ENCODE data around the gene TADA2A.

TADA2A gene

DNA sequence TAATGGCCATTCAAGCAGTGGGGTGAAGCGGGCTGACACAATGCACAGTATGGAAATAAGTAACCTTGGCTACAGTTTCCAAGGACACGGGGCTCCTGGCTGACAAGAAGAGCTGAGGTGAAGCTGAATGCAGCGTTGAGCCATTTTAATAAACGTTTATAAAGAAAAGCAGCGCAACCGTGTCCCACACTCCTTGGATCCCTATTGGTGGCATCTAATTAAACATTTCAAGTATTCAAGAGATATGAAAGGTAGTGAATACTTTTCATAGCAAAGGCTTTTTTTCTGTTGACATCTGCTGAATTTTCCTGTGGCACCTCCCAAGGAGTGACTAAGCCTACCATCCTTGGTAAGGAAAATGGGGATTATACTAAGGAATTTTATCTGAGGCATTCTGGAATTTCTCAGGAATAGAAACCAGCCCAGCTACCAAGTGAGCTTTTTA lies 109.5 kb downstream of the TADA2A start:
- DNase-seq (ENCODE audit: low spot score) = no peak
- TF ChIP-seq, protein P1, sequence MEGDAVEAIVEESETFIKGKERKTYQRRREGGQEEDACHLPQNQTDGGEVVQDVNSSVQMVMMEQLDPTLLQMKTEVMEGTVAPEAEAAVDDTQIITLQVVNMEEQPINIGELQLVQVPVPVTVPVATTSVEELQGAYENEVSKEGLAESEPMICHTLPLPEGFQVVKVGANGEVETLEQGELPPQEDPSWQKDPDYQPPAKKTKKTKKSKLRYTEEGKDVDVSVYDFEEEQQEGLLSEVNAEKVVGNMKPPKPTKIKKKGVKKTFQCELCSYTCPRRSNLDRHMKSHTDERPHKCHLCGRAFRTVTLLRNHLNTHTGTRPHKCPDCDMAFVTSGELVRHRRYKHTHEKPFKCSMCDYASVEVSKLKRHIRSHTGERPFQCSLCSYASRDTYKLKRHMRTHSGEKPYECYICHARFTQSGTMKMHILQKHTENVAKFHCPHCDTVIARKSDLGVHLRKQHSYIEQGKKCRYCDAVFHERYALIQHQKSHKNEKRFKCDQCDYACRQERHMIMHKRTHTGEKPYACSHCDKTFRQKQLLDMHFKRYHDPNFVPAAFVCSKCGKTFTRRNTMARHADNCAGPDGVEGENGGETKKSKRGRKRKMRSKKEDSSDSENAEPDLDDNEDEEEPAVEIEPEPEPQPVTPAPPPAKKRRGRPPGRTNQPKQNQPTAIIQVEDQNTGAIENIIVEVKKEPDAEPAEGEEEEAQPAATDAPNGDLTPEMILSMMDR (IDR thresholded peaks at IDR 0.05; ENCODE audit: extremely low read depth, insufficient read depth, missing control alignments) = no peak
- in situ Hi-C loops (cut with MboI; ENCODE audit: low pct_unique_long_range_greater_than_20kb, low sequenced_read_pairs, unreplicated experiment) = no loop called here

DNA sequence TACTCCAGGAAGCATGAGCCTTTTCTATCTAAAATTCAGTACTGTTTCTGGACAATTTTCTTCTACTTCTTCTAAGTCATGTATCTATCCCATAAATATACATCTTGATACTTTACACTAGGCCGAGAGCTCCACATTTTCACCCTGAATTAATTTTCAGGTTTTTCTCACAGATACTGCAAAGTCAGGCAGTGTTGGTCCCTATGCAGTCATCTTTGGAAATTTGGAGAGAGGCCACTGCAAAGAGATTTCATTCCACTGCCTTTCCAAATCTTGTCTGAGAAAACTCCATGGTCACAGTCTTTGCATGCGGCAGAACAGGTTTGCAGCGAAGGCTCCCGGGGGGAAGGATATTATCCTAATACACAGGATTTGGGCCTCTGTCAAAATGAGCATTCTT lies 111.2 kb downstream of the TADA2A start:
- DNase-seq (ENCODE audit: low spot score) = no peak
- TF ChIP-seq, protein P1 (IDR thresholded peaks at IDR 0.05; ENCODE audit: extremely low read depth, insufficient read depth, missing control alignments) = no peak
- in situ Hi-C loops (cut with MboI; ENCODE audit: low pct_unique_long_range_greater_than_20kb, low sequenced_read_pairs, unreplicated experiment) = no loop called here

DNA sequence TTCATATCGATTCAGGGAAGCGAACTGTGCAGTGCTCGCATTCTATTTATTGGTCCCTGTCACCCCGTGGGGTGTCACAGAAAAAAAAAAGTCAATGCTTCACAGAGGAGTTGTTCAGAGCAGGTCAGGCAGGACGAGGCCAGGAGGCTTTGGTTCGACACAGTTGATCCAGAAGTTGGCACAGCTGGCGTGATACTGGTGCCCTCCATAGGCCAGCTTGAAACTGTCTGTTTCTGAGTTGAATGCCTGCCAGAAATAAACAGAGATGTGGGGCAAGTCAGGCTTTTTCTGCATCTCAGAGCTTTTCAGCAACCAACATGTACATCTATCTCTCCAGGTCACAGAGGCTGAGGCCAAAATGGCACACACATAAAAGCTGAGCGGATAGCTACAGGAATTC lies 112.1 kb downstream of the TADA2A start:
- TF ChIP-seq, protein P1 (IDR thresholded peaks at IDR 0.05; ENCODE audit: extremely low read depth, insufficient read depth, missing control alignments) = no peak
- DNase-seq (ENCODE audit: low spot score) = no peak
- in situ Hi-C loops (cut with MboI; ENCODE audit: low pct_unique_long_range_greater_than_20kb, low sequenced_read_pairs, unreplicated experiment) = no loop called here

DNA sequence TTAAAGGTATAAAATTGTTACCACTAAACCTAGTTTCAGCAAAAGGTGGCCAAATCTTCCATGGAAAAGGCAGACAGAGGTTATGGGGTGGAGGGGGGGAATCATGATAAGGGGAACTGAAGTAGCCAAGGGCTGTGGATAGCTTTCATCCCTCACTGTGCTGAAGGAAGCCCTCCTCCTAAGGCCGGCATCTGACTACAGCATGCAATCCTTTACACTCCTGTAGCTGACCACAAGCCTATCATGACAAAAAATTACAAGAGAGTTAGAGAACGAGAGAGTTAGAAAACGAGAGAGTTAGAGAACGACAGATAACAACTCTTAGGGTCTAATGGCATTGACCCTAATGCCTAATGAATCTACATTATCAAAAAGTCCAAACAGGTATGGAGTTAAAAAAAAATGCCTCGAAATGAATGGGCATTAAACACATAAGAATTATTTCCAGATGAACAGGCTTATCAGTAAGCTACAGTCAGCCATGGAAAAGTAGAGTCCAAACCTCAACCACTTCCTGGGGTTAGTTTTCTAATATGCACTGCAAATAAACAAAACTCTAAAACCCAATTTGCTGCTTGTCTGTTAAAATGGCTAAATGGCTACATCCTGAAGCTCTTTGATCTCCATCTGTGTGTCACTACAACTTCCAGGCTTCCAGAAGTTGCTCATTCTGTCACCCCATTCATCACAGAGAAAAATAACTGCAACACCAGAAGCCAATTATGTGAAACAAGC lies 112.7 kb downstream of the TADA2A start:
- in situ Hi-C loops (cut with MboI; ENCODE audit: low pct_unique_long_range_greater_than_20kb, low sequenced_read_pairs, unreplicated experiment) = no loop called here
- no peak for DNase-seq (ENCODE audit: low spot score)
- TF ChIP-seq, protein P1 (IDR thresholded peaks at IDR 0.05; ENCODE audit: extremely low read depth, insufficient read depth, missing control alignments) = no peak

DNA sequence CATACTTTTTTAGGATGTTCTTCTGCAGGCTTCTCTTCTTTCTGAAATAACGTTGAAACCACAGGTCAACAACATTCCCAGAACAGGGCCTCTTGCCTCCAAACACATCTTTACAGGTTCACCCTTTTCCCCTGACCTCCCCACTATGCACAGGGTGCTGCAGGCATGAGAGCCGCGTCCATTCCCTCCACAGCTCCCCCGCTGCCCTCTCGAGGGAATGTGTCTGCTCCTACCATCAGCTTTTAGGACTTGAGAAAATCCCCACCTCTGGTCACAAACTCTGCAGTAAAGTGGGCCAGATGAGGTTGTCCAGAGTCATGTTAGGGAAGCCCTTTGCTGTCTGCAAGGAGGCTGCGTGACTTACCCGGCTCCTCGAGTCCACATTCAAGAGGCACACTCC lies 113.5 kb downstream of the TADA2A start:
- TF ChIP-seq, protein P1 (IDR thresholded peaks at IDR 0.05; ENCODE audit: extremely low read depth, insufficient read depth, missing control alignments) = no peak
- in situ Hi-C loops (cut with MboI; ENCODE audit: low pct_unique_long_range_greater_than_20kb, low sequenced_read_pairs, unreplicated experiment) = no loop called here
- no peak for DNase-seq (ENCODE audit: low spot score)

DNA sequence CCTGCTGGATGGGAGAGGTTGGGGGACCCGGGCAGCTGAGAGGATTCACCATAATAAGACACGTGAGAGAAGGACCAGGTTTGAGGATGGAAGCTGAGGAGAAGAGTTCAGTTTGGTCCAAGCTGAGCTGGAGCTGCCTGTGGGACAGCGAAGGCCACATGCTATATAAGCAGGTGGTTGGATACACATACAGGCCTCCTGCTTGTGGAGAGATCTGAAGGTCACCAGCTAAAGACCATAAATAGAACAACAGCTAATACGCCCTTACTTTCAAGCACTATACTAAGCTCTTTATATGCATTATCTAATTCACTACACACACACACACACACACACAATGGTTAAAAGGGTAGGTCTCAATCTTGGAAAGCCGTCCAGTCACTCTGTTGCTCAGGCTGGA lies 115.1 kb downstream of the TADA2A start:
- in situ Hi-C loops (cut with MboI; ENCODE audit: low pct_unique_long_range_greater_than_20kb, low sequenced_read_pairs, unreplicated experiment) = no loop called here
- DNase-seq (ENCODE audit: low spot score) = no peak

More for the DNA sequence above, 115.1 kb downstream of the TADA2A start:
- TF ChIP-seq, protein P1 (IDR thresholded peaks at IDR 0.05; ENCODE audit: extremely low read depth, insufficient read depth, missing control alignments) = no peak

All from GM13977 (cell line).